Suppressor macrophage treated with lipopolysaccharide for 1 hour (primary cell): Measurements from ENCODE around the gene NUP88.
"Not testable (repeated sequence)": the region's sequence is repeated elsewhere in the genome, so short reads cannot be mapped to it uniquely, and the experiment has no call there.

Experiments used
- DNase-seq, 3 donors: peaks; one replicate each; pipeline ENCODE4 v3.0.0-alpha.2; 2020 to 2022

NUP88 gene

DNA sequence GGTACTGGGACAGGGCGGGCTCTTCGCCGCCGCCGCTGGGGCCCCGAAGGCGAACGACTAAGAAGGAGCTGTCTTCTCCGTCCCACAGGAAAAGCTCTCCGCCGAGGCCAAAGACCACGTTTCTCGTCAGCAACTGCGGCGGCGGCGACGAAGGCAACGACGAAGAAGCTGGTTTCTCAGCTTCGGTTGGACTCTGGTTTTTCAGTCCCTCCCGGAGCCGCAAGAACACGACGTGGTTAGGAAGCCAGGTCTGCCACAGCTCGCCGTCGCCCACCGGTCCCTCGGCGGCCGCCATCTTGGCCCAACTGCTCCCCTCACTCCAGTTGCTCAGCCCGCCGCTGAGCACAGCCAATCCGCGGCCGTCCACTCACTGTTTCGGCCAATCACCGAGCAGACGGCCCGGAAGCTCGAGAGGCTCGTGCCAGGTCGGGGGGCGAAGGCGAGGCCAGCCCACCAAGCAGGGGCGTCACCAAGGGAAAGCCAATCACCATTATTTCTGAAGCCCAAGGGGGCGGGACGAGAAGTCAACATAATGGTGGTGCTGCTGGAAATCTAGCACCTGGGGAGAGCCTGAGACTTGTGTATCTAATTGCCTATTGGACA is at the start of gene NUP88:
NUP88 (minus strand) TSS at position 307 of the 603 bp plus-strand sequence; CDS start at position 295, 12 bp downstream.
- DNase-seq, result peak; percentile 94 to 98 (median 96)

DNA sequence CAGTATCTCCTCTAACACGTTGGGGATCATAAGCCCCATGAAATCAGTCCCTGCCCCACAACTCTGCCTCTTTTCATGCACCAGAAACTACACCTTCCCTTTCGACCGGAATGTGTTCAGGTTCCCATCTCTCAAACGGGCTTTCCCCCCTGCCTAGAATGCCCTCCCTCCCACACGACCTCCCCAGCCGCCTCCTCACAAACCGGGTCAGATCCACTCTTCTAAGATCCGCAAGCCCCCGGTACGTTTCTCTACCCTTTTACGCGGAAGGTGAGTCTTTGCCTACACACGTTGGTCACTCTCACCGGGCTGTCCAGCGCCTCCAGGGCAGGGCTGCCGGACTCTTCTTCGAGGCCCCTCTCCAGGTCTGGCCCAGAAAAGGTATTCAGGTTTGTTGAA is 48.6 kb upstream of the NUP88 start:
- DNase-seq, result peak in 2 of 3 donors; percentile 23 to 26

DNA sequence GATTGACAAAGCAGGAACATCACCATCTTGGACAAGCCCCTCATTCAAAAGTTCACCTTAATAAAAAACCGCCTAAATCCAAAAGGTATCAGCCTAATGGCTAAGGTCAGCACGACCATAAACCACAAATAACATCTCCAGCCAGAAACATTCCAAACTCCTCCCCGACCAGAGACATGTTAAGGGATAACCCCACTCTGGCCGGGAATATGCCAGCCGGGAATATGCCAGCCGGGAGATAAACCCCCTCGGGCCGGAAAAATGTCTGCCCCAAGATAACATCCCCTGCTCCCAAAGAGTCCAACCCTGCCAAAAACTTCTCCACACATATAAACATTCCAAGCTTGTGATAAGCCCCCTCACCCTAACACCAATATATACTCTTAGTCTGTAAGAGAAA is 48.0 kb upstream of the NUP88 start:
- no peak for DNase-seq

DNA sequence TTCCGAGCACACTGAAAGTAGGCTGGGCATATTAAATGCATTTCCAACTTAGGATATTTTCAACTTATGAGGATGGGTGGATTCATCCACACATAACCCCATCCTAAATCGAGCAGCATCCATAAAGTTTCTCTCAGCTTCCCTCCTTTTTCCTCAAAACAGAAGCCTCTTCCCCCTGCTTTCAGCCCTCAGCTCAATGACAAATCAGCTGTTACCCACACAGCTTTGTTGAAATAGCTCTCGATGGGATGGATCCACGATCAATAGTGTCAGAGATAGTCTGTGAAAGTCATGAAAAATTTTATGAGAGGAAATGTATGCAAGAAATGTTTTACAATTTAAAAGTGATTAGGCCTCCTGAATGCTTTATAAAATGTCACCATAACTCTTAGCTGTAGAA is 46.8 kb upstream of the NUP88 start:
- DNase-seq, result no peak

DNA sequence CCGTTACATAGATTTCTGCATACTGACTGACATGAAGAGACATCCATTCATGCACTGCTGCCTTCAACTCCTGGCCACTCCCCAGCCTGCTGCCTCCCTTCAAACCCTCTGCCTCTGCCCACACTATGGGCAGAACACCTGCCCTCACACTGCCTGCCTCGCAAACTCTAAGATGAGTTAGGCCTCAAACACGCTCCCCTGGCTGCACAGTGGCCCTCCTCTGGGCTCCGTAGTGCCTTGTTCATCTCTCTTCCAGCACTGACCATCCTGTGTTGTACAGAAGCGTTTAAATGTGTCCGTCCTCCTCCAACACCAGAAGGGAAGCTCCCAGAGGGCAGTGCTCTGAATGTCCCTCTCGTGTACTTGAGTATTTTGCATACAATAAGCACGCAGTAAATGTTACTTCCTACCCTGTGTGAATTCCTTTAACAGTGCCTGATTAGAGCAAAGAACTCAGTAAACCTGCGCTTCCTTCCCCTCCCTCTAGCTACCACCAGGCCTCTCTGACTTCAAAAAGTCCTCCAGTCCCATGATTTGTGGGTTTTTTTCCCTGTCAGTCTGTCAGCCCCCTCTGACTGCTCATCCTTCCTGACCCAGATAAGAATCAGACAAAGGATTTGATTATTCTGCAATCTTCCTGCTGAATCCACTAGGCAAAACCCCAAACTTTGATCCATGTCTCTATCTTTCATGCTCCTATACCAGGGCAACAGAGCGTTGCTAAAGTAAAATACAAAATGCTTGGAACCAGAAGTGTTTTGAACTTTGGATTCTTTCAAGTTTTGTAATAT is 45.5 kb upstream of the NUP88 start:
- no peak for DNase-seq

DNA sequence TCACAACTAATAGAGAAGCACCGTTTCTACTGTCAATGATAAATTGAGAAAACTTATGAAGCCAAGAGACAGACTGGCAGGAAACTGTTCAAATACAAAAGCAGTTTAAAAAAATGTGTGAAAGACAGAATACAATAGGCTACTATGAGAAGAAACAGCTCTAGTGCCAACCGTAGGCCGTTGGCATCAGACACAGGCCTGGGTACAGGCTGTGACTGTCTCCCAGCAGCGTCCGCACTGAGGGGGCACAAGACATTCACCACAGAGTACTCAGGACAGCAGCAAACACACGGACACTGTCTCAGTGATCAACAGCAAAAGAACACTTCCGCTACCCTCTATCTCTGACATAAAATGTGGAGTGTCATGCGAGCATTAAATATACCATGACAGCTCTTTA is 27.3 kb upstream of the NUP88 start:
- DNase-seq, result no peak

DNA sequence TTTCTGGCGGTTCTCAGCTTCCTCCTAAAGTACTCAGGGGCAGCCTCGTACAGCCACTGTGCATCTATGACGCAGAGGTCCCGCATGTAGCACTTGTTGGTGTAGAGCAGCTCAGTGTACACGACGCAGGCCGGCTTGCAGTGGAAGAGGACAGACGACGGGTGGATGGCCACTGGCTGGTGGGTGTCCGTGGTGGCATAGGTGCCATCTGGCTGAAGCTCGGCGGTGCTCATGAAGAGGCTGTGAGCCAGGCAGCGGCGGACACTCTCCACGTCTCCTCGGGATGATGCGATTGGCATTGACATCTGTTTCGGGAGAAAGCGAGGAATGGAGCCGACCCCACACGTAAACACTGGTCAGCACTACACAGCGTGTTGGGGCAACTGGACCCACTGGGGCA is 24.7 kb upstream of the NUP88 start:
- no peak for DNase-seq

DNA sequence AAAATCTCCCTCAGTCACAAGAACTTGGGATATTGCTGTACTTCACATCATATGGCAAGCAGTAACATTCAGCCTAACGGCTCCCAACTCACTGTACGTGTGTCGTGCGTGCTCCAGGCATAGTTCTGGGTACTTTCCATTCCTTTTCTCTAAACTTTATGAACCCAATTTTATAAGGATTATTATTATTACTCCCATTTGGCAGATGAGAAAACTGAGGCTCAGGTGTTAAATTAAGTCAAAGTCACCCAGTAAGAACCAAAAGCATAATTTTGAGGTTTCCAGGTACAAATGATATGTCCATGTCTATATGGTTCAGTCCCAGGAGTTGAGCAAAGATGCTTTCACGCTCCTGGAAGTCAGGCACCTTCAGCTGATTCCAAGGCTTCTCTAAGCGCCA is 24.3 kb upstream of the NUP88 start:
- DNase-seq, result no peak

DNA sequence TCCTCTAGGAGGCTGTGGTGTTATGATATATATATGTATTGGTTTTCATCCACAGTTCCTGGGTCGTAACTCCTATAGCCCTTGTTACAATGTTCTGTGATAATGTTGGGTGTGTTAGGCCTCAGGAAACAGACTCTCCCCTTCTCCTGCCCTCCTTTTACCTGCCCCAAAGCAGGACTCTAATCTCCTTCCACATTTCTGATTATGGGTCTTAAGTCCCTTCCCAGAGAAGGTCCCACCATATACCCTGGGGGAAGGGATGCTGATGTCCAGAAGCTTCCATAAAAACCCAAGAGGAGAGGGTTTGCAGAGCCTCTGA is 19.9 kb upstream of the NUP88 start:
- DNase-seq, result peak in 1 of 3 donors; percentile 0

DNA sequence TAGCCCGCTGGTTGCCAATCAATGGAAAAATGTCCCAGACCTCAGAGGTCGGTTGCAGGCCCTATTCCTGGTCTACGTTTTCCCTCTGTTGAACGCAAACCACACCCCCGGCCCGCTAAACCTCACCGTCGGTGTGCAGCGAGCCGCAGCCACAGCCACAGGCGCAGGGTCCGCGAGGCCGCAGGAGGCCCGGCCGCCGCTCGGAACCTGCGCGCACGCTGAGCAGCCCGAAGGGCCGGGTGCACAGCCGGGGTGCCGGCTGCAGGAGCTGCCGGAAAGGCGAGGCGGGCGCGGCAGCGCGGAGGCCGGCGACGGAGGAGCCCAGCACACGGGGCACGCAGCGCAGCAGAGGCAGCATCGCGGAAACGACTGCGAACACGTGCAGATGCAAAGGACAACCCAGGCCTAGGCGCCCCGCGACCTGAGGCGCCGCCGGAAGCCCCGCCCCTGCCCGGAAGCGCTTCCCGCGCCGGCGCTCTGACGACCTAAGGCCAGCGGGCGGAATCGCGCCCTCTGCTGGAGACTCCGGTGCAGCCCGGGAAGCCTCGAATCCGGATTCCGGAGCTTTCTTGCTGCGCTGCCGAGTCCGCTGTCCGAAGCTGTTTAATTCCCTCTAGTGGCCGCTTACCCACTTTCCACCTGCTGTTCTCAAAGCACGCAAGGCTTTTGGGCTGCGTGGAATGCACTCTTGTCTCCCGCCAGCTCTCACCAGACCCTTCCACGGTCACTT is 19.4 kb upstream of the NUP88 start, which contains the start of gene C1QBP:
C1QBP (minus strand) TSS at position 440 of the 730 bp plus-strand sequence; CDS start at position 358, 82 bp downstream.
- peak; percentile 97 to 99 (median 98) for DNase-seq

DNA sequence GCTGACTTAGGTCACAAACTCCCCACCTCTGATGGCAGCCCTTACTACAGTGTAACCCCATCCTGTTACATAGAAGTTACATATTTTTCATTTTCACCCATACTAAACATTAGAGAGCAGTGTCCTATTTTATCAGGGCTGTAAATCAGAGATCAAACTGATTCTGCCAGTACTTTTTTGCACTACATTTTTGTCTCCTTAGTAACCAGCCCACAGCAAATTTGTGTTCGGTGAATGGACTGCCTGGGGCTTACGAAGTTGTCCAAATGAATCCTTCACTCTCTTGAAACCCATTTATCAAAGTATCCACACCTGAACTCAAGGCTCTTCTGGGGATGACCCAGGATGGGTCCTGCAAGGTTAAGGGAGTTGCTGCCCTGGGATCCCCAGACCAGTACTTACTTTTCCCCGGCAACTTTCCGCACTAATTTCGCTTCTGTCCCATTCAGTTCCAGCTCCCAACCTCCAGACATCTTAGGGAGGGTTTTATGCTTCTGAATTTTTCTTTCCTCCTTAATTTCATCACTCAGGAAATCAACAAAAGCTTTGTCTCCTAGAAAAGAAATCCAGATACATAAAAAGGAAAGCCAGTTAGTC is 18.4 kb upstream of the NUP88 start:
- no peak for DNase-seq

DNA sequence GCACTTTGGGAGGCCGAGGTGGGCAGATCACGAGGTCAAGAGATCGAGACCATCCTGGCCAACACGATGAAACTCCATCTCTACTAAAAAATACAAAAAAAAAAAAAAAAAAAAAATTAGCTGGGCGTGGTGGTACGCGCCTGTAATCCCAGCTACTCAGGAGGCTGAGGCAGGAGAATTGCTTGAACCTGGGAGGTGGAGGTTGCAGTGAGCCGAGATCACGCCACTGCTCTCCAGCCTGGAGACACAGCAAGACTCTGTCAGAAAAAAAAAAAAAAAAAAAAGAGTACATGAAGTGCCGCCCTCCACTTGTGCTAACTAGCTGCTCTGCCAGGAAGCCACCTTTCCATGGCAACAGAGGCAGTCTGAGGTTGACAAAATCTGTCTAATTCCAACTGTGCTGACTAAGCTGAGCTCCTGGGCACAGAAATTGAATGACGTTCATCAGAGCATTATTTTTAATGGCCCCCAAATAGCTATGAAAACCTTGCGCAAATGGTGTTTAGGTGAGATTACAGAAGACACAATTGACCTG is 16.4 kb upstream of the NUP88 start:
- DNase-seq, result not testable (repeated sequence)

DNA sequence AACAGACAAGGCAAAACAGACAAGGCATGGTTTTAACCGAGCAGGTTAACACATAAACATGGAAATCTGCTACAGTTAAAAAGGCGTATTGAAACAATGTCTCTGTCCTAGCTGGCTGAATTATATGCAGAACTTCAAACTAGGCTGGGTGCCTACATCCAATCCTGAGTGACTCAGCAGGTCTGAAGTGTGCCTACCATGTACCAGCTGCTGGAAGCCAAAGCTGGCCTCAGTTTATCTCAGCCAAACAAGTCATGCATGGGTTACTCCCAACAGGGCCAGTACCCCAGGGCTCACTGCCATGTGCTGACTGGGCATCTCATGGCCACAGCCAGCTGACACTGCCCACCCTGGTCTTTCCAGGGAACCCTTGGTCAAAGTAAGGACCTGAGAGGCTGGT is 15.5 kb upstream of the NUP88 start:
- no peak for DNase-seq

DNA sequence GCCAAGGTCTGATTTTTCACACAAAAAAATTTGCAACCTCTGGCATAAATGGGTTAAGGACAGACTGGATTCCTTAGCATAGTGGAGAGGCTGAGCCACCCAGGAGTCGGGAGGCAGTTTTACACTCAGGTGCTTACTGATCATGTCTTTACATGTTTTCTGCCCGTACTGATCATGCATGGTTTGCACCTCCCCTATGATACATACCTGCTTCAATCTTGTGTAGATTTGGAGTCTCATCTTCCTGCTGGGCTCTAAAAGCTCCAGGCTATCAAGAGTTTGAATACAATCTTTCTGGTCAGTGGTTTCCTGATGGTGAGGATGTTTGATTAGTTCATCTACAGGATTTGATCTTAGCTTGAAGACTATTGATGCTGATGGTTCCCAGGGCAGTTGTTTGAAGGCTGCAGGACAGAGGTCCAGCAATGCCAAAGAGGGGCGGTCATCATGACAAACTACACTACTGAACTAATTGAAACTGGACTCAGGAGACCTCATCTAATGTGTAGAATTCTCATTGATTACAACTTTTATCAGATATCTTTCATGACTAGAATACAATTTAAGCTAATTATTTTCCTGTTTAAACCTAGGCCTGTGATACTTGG is 12.6 kb upstream of the NUP88 start:
- DNase-seq, result no peak

DNA sequence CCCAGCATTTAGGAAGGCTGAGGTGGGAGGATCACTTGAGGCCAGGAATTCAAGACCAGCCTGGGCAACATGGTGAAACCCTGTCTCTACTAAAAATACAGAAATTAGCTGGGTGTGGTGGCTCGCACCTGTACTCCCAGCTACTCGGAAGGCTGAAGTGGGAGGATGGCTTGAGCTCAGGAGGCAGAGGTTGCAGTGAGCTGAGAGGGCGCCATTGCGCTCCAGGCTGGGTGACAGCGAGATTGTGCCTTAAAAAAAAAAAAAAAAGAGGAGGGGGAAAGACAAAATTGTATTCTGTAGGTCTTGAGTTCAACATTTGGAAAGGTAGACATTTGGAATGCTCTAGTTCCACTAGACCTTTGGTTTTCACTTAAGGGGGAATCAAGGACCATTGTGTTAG is 11.8 kb upstream of the NUP88 start:
- not testable (repeated sequence) for DNase-seq

DNA sequence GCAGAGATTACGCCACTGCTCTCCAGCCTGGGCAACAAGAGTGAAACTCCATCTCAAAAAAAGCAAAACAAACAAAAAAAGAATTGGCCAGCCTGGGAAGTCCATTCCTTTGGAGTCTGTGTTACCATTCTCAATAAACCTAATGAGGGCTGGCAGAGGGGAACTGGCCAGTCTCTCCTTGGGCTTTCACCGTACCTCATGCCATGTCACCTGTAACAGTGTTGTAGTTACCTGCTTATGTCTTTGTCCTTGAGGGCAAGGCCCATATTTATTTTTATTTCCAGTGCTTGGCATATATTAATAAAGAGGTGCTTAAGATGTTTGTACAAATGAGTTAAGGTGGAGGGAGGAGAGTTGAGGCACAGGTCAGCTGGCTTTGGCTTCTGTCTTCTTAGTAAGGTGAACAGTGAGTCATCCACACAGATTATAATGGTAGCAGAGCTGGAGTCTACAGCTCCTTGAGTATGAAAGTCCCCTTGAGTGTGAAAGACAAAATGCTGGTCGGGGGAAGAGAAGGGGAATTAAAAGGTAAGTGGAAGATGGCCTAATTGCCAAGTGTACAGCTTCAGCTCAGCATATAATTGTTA is 11.0 kb upstream of the NUP88 start:
- DNase-seq, result no peak

DNA sequence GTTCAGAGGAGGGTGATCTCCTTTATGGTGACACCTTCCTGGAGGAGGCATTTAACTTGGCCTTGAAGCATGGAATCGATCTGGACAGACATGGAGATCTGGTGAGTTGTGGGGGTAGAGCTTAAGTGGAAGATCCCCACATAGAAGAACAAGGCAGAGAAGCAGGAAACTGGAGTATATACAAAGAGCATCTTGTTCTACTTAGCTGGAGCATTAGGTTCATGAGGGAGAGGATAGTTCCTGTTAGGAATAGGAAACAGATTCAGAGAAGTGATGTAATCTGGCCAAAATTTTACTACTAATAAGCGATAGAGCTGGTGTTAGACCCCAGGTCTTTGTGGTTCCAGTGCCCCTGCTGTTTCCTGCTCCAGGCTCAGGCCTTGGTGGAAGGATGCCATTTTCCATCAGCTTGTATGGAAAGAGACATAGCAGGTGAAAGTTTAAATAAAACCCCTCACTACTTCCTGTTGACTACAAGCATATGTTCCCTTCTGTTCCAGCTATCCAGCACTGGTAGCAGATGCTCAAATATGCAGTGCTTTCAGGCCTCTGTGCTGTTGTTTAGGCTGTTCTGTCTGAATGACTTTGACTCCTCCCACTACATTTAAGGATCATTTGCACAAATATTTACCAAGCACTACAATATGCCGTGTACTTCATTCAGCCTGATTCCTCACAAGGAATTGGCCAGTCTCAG is 9.9 kb upstream of the NUP88 start:
- no peak for DNase-seq

DNA sequence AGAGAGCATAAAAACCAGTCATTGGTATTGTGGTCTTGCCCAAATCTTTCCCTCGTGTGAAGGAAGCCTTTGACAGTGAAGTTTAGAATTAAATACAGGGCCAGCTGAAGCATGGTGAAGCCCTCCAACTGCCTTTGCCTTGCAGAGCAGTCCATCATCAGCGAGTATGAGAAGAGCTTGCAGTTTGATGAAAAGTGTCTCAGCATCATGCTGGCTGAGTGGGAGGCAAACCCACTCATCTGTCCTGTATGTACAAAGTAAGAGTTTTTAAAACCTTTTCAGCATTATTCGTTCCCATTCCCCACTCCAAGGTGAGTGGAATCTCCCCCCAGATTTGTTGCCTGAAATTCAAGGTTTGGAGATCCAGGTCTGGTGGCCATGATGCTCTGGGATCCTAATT is 6.4 kb upstream of the NUP88 start:
- no peak for DNase-seq

DNA sequence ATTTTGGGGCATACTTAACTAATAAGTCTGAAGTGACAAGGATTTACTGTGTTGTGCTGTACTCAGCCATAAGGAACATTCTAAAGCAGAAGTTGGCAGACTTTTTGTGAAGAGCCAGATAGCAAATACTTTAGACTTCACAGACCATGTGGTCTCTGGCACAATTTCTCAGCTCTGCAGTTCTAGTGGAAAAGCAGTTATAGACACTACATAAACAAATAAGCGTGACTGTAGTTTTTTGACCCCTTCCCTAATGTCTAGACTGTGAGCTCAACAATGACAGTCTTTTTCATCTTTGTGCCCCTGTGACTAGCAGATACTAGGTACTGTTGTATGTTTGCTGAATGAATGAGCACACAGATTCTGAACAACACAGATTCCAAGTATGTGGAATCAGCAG is 5.4 kb upstream of the NUP88 start:
- DNase-seq, result no peak

DNA sequence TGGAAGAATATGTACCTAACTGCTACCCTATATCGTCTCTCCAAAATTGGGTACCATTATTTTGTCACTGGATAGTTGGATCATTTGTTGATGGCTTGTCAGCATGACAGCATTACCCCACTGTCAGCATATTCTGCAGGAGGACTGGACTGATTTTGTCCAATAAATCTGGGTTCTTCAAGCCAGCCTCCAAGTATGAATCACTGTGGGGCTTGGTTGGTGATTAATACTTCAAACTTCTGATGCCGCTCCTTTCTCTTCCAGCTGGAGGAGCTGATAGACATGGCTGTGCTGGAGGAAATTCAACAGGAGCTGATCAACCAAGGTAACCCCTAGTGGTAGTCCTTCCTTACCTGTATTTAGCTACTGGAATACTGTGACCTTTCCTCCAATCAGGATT is 3.0 kb upstream of the NUP88 start:
- DNase-seq, result peak in 1 of 3 donors; percentile 5

DNA sequence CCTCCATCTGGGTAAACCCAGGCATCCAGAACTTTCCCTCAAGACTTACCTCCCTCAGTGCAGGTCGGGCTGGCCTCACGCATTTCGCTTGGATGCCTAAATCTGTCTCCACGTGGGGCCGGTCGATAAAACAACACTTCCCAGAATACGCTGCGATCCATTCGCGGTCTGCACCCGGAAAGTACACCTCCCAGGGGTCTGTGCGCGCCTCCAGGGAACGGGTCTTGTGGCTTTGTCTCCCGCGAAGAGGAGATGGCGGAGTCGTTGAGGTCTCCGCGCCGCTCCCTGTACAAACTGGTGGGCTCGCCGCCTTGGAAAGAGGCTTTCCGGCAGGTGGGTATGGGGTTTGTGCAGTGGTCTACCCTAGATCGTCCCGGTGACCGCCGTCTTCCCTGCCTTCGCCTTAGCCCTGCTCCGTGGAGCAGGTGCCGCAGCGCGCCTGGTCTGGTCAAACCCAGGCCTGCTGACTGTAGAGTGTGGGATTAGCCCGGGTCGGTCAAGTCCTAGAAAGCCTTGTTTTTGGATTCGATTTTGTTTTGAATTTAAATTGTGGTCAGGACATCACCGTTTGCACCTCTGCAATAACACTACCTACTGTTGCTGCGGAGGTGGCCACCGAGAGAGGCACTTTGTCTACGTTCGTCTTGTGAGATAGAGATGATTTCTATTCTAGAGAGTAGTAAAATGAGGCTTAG is 644 bp upstream of the NUP88 start, which contains the start of gene RPAIN:
RPAIN (plus strand) TSS at position 224 of the 695 bp plus-strand sequence; CDS start at position 253, 29 bp downstream.
- DNase-seq, result peak; percentile 84 to 92 (median 91)
